RKO (cell line): ENCODE results near the gene C1R.

Source experiments
- DNase-seq: peaks from one replicate; pipeline ENCODE4 v3.0.0-alpha.2; 2016; ENCODE audit warnings: low spot score

The C1R gene

DNA sequence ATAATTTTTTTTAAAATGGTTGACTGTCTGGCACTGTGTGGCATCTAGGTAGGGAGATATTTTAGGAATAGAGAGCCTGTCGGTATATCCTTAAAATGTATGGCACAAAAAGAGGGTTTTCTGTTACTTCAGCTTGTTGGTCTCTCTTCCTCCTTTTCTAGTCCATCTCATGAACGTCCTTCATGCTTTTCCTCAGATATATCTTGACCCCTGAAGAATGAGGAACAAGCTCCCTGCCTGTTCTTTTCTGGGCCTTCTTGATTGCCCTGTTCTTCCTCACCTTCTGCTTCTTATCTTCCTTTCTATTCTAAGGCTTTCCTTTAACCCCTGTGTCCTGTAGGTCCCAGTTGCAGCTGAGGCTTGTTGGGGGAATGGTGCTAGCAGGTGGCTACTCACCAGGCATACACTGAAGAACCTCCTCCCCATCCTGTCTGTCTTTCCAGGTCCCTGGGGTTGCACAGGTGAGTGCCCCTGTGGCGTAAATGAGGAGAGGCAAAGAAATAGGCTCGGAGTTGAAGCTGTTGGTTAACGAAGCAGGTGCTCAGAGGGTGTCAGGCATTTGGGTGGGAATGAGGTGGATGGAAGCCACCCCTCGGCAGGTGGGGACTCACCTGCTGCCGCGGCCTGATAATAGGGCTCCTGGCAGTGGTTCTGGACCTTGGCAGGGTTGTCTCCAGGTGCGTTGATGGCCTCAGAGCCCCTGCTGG lies 7.2 kb upstream of the C1R start:
- no peak for DNase-seq

DNA sequence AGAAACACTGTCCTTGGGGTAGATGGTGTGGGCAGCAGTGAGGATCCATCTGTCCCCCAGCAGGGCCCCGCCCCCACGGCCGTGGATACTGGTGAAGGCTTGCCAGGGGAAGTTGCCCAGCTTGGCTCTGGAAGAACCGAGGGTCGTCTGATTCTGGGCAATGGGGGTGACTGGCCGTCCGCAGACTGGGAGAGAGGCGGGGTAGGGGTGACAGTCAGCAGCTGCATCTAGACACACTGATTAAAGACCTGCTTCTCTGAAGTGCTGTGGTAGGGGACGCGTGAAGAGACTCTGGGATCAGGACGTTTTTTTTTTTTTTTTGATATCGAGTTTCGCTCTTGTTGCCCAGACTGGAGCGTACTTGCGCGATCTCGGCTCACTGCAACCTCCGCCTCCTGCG lies 4.7 kb upstream of the C1R start:
- DNase-seq = no peak

DNA sequence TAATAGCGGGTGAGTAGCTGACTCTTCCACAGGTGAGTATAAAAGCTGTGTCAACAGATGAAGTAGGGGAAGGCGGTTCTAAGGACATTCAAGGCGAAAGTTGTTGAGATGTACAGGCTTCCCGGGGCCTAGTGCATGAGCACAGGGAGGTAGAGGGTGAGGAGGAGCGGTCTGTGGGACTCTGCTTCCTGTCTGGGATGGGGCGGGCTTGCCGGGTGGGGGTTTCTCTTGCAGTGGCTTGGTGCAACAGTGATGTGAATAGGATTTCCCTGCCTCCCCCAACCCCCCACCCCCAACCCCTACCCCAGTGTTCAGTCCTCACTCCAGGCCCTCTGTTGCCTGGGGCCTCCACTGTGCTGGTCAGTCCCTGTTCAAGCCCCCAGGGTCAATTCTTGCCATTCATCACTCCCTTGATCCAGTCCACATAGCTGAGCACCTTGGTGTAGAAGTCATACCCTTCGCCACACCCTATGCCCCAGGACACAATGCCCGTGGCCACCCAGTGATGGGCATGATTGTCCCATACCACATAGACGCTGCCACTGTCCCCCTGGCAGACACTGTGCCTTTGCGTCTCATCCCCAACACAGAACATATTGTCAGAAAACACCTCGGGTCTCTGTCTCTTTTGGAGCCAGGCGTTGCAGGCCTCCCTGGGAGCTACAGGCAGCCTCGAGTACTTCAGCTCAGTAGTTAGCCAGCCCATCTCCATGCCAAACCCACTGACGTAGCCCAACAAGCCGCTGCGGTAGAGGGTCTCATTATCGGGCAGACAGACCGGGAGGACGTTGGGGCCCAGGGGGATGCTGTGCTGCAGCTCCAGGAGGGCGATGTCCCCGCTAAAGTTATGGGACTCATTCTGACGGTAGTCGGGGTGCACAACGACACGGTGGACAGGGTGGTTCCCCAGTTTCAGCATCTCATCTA lies 4.0 kb upstream of the C1R start:
- DNase-seq = no peak

DNA sequence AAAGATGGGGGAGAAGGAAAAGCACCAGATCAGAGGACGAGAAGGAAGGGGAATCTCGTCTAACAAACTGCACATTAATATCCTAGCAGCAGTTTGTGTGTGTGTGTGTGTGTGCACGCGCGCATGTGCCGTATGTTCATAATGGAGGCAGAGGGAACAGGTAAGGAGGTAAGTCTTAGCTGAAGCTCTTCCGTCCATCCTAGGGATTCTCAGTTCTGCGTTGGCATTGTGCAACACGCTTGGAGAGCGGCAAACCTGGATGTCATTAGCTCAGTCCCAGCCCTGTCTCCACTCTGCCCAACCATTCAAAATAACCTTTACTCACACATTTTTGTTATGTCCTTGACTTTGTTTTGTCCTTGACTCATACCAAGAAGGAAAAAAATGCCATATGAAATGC lies 1.6 kb upstream of the C1R start:
- no peak for DNase-seq

DNA sequence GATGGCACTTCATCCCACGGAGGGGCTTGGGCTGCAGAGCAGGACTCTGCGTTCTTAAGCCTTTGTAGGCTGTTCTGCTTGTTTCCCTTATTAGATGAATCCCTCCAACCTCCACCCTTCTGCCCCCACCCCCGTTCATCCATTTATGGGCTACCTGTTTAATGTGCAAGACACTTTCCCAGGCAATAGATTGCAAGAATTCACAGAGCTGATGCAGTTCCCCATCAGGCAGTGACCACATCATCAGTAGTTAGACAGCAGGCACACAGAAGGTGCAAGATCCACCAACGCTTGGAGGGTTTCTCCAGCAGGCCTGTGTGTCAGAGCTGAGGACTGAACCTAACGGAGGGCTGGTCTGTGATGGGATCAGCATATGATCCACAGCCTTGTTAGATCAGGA lies 1.2 kb upstream of the C1R start:
- no peak for DNase-seq

DNA sequence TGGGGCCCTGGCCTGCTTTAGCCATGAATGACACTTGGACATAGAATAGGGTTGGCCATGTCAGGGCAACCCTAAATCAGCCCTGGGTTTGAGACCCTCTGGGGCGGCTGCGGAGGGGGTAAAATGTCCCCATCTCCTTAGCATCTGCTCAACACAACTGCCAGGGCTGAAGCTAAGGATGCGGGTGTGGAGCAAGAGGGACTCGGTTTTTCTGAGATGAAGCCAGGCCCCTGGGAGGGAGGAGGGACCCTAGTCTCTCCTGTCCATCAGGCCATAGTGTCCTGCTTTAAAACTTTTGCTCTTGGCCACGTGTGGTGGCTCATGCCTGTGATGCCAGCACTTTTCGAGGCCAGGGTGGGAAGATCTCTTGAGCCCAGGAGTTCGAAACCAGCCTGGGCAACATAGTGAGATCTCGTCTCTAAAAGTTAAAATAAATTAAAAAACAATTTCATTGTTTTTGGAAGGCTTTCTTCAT lies 778 bp upstream of the C1R start:
- no peak for DNase-seq

DNA sequence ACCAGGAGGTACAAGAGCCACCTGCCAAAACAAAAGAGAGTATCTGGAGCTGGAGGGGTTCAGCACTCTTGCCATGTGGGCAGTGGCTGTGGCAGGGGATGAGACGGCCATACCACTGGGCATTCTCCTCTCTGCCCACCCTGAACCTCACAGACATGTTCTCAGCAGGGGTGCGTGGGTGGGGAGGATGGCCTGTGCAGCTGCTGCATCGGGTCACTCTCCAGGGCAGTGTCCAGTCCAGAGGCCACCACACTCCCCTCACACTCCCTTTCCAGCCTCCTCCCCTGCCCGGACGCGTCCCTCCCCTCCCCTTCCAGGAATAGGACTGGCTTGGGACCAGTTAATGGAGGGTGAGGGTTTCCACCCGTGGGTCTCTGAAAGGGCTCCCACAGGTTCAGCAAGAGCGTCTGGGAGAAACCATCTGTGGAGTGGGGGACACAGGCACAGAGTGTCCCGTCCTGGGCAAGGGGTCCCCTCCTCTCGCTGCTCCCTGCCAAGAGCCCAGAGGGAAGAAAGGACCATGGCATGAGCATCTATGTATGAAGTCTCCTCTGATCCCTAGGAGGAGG lies 501 bp downstream of the C1R start:
- DNase-seq = no peak

DNA sequence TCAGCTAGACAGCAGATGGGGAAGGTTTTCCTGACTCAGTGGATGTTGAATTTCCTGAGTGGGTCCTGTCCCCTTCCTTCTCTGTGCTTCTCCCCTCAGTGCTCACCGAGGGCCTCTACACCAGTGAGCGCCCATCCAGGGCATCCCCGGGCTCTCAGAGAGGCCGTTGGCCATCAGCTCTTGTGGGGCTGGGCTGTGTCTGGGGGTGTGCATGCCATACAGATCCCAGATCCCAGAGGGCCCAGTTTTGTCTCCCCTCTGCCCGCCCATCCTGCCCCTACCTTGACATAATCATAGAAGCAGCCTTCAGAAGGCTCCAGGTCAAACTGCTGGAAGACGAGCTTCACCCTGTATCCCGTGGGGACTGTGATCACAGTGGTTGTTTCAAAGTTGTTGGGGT lies 1.1 kb downstream of the C1R start:
- DNase-seq = no peak

DNA sequence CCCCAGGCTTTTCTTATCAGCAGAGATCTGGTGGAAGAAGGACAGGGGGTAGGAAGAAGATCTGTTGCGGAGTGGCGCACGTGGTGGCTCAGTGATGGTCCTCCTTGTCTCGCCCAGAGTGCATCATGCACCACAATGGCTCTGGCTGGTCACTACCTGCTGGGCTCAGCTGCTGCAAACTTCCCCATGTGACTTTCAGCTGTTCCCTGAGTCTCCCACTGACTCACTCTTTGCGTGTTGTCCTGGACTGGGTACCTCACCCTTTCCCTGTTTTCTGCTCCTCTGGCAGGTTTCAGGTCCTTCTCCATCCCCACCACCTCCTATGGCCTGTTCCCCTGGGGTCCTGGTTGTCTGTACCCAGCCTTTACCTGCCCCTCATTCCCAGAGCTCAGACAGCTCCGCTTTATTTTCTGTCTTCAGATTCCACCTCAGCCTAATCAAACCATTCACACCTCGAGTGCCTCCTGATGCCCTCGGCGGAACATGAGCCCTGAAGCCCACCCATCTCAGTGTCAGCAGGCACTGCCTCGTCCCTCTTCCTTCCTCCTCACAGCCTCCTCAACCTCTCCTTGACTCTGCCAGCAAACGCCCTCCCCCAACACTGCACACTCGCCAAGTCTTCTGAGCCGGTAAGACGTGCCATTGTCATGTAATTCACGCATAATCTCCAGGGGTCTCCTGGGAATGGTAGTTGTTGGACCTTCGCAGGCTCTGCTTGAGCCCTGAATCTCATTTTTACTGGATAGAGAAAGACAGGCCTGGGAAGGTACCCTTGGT lies 1.8 kb downstream of the C1R start:
- DNase-seq = no peak

DNA sequence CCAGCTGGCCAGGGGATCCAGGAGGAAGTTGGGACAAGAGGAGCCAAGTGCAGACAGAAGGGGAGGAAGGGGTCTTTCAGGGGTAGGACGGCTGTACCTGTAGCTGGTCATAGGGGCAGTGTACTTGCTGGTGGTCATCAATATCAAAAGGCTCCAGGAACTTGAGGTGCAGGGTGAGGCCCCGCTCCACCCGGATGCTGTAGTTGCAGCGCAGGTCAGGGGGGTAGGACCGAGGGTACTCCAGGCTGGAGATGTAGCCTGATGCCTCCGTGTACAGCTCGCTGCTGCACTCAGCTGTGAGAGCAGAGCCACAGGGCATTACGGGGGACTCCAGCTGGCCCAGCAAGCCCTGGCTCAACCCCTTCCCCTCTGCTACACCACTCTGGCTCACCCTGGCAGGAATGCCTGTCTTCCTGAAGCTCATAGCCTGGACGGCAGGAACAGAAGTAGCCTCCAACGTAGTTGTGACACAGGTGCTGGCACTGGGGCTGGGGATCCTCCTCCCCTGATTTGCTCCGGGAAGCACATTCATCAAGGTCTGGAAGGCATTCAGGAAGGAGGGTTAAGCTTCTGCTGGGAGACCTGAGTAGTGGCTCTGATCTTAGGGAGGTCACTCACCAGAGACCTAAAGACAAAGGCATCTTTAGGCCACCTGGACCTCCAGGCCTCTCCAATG lies 2.9 kb downstream of the C1R start:
- no peak for DNase-seq

DNA sequence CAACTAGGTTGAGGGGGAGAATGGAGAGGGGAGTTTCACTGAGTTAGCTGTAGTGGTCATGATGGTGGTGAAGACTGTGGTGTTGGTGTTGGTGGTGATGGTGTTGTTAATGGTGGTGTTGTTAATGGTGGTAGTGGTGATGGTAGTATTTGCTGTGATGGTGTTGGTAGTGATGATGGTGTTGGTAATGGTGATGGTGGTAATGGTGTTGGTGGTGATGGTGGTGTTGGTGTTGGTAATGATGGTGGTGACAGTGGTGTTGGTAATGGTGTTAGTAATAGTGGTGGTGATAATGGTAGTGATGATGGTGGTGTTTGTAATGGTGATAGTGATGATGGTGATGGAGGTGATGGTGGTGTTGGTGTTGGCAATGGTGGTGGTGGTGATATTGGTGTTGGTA lies 9.1 kb downstream of the C1R start:
- no peak for DNase-seq

DNA sequence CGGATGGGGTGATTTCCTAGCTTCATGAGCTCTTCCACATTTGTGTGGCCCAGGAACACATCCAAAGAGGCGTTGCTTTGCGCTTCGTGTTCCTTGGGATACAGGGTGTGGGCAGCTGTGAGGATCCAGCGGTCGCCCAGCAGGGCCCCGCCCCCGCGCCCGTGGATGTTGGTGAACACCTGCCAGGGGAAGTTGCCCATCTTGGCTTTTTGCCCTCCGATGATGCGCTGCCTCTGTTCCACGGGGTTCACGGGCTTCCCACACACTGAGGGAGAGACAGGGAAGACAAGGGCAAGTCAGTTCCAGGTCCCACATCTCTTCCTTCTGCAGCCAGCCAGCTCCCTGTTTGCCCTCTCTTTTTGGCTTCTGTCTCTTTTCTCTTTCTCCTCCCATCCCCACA lies 11.2 kb downstream of the C1R start:
- DNase-seq = no peak

DNA sequence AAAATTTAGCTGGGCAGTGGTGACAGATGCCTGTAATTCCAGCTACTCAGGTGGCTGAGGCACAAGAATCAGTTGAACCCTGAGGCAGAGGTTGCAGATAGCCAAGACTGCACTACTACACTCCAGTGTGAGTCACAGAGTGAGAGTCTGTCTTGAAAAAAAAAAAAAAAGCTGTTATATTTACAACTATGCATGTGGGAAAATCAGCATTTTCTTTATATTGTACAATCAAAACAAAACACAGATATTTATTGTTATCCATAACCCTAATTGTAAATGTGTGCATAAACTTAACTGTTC lies 12.5 kb downstream of the C1R start:
- no peak for DNase-seq

DNA sequence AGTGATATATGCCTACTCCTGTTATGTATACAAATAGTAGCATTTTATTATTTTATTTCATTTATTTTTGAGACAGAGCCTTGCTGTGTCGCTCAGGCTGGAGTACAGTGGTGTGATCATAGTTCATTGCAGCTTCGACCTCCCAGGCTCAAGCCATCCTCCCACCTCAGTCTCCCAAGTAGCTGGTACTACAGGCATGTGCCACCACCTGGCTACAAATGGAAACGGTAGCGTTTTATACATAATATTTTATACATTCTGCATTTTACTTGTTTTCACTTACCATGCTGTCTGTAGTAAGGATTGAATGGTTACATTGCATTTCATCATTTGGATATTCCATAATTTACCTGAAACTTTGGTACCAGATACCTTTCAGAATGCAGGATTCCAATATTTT lies 14.1 kb downstream of the C1R start:
- DNase-seq = no peak

DNA sequence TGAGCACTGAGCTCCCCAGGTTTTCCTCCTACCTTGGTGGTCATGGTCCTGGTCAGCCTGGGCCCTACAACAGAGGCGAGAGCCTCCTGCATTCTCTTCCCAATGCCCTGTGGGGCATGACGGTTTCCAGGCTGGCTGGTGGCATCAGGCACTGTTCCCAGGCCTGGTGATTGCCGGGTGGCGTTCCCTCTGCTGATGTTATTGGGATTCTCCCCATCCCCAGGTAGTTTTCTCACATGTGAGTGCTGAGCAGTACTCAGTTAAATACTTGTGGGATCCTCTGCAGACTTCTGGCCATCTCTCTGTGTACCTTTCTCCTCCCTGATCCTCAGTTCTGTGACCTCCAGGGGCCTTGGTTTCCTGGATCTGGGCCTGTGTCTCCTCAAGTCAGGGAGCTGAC lies 15.8 kb downstream of the C1R start:
- DNase-seq = no peak

DNA sequence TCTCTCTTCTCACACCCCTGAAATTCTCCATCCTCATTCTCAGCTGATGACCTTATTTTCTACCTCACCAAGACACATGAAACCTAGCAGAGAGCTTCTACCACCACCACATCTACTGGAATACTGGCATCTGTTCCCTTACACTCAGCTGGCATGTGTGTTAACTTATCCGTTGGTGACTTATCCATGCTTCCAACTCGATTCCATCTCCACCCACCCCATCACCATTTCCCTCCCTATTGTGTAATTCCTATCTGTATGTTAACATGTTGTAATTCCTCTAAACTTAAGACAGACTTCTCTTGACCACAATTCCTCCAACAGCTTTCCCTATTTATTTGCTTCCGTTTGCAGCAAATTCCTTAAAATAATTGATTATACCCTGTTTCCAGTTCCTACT lies 16.3 kb downstream of the C1R start:
- DNase-seq = no peak

DNA sequence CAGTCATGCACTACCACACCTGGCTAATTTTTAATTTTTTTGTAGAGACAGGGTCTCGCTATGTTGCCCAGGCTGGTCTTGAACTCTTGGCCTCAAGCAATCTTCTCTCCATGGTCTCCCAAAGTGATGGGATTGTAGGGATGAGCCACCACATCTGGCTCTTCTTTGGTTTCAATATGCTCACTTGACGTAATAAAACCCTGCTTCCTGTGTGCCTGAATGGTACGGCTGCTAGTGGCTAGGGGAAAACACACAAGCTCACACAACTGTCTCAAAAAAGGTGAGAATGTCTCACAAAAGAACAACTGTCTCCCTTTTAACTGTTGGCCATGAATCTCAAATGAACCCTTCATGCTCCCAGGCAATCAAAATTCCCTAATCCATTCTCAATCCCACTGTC lies 16.7 kb downstream of the C1R start:
- no peak for DNase-seq

DNA sequence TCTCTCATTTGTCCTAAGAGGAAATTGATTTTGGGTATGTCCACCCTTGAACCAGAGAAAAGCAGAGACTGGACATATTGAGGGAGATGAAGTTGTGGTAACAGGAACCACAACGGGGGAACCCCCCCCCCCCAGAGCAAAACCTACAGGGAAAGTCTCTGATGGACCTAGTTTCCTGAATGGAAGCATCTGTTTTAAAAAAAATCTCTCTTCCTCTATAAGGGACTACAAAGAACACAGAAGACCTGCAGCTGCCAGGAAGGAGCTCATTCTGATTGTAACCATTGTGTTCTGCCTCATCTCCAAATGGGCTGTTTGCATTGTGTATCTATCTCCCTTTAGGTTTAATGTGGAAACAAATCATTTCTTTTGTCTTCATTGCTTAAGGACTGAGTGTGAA lies 18.3 kb downstream of the C1R start:
- no peak for DNase-seq

DNA sequence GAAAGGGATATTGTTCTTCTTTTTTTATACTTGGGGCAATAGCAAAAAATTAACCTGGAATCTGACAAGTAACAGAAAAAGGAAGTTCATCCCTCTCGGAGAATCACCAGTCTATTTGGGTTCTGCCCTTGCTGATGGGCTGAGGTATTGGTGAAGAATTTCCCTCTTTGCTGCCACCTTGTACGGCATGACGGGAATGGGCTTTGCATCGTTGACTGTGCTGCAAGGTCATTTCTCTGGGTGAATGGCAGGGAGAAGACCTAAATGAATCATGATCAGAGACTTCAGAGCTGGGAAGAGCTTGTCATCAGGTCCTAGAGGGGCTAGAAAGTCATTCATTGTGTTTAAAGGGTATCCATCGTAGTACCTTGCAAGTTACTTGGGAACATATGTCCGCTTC lies 19.7 kb downstream of the C1R start:
- no peak for DNase-seq

DNA sequence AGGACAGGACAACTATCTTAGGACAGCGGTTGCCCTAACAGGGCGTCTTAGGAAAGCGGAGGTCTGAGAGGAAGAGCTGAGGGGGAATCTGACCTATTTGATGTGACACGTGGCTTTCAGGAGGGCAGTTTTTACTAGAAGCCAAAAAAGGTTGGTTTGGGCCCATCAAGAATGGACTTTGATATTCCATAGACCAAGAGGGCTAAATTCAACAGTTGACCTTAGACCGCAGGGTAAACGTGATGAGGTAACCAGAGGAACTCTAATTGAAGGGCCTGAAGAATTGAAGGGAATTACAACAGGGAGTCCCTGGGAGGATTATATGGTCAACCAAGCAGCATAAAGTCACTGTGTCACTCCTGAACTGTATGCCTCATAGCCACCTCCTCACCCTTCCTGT lies 20.2 kb downstream of the C1R start:
- no peak for DNase-seq

DNA sequence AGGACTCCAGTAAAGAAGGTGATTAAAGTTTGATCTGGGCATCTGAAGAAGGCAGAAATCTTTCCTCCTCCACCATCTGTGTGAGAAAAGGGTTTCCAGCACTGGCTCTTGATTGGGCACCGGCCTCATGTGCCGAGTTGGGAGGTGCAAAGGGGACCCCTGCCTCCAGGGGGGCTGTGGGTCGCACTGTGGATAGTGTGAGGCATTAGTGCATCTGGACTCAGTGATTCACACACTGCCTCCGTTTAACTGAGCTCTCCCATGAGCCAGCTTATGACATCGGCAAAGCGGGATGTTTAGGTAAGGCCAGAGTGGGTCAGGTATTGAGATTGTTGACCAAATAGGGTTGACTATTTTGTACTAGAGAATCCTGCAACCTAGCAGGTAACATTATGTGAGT lies 22.9 kb downstream of the C1R start:
- no peak for DNase-seq

DNA sequence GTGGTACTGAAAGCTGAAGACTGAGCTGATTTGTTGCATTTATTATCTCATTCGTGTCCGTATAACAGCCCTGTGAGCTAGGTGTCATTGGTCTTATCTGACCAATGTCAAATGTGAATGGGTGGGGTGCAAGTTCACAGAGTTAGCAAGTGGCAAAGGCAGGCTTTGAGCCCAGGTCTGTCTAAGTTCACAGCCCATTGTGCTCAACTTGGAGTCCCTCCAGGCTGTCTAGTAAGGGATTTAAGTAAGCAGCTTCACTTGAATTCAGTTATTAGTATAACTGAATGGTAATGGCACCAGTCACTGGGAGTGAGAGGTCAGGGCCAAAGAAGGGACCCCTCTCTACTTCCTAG lies 23.3 kb downstream of the C1R start:
- no peak for DNase-seq
